A204.1 (cell line): Measurements from ENCODE around the gene TSC2.
"Not testable (repeated sequence)": the region's sequence is repeated elsewhere in the genome, so short reads cannot be mapped to it uniquely, and the experiment has no call there.

Source experiments
- FAIRE-seq: peaks from 2 replicates; lab custom pipeline; 2012; peaks lifted over from hg19 to GRCh38; lab: Jason Lieb, UNC

The TSC2 gene

GRCh38 chr16:2031081-2031577 lies 16.7 kb upstream of the TSC2 start:
- FAIRE-seq = no peak

DNA sequence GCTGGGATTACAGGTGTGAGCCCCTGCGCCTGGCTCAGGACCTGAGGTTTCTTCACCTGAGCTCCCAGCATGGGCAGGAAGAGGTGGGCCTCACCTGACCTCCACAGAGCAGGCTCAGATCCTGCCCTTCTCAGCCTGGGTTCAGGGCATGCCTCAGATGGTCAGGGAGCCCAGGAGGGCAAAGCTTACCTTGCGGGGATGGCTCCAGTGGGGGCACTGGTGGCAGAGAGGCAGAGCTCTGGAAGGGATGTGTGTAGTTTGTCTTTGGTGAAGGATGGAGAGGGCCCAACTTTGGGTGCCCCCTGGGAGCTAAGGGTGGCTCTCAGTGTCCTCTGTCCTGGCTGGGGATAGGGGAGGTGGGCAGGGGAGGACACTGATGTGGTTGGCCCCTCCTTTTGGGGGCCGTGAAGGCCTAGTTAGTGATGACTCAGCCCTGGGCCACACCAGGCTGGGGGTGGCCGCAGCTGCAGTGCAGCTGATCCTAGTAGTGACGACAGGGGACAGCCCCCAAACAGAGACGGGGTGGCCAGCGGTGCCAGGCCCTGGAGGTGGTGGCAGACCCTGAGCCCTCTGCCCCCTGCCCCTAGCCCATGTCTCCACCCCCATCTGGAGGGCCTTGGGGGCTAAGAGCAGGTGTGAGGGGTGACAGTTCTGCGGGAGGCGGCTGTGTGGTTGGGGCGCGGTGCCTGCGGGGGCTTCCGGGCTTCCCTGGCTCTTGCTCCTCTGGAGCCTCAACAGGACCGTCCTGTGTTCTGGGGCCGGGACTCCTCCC lies 15.3 kb upstream of the TSC2 start:
- no peak for FAIRE-seq

GRCh38 chr16:2033057-2033908 lies 14.5 kb upstream of the TSC2 start:
- FAIRE-seq = no peak

- not testable (repeated sequence) for FAIRE-seq
Measured at GRCh38 chr16:2033909-2034695, 13.7 kb upstream of the TSC2 start.

DNA sequence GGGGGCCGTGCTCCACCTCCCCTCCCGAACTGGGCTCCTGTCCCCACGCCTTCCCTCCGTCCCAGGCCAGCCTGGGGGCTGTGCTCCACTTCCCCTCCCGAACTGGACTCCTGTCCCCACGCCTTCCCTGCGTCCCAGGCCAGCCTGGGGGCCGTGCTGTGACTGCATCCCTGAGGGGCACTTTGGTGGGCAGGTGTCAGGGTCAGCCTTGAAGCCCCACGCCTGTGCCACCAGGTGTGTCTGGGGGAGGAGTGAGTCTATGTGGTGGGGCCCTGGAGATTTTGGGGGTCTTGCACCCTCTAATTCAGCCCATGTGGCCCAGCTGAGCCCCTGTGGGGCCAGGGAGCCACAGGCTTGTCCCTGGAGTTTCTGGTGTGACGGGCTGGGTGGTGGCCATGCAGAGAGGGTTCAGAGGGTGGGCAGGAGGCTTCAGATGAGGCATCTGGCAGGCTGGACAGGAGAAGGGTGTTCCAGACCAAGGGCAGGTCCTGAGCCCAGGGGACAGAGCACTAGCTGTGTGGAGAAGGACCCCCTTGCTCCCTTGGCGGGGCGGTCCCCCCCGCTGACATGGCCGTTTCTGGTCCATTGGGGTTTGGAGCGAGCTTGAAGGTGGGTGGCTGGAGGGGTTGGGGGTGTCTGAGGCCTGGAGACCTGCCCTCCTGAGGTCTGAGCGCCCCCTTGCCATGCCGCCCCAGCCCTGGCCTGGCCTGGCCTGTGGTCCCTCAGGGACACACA lies 12.9 kb upstream of the TSC2 start:
- no peak for FAIRE-seq

GRCh38 chr16:2035431-2036199 lies 12.2 kb upstream of the TSC2 start:
- FAIRE-seq = no peak

GRCh38 chr16:2036200-2036966 lies 11.4 kb upstream of the TSC2 start:
- FAIRE-seq = no peak

DNA sequence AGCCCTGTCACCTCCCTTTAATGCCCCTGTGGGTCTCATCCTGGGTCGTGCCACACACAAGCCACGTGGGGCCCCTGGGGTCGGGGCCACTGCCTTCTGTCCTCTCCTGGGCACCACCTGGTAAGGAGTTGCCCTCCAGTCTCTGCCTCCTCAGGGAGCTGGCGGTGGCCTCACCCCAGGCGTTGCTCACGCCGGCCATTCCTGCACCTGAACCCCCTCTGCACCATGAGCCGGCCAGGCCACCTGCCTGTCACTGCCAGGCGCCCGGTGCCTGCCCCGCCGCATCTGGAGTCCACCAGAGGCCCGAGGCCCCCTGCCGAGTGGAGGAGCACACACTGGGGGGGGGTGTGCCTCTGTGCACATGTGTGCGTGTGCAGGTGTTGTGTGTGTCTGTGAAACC lies 10.7 kb upstream of the TSC2 start:
- no peak for FAIRE-seq

GRCh38 chr16:2037647-2038381 lies 10.0 kb upstream of the TSC2 start:
- no peak for FAIRE-seq

GRCh38 chr16:2038382-2039231 lies 9.2 kb upstream of the TSC2 start:
- FAIRE-seq = no peak

DNA sequence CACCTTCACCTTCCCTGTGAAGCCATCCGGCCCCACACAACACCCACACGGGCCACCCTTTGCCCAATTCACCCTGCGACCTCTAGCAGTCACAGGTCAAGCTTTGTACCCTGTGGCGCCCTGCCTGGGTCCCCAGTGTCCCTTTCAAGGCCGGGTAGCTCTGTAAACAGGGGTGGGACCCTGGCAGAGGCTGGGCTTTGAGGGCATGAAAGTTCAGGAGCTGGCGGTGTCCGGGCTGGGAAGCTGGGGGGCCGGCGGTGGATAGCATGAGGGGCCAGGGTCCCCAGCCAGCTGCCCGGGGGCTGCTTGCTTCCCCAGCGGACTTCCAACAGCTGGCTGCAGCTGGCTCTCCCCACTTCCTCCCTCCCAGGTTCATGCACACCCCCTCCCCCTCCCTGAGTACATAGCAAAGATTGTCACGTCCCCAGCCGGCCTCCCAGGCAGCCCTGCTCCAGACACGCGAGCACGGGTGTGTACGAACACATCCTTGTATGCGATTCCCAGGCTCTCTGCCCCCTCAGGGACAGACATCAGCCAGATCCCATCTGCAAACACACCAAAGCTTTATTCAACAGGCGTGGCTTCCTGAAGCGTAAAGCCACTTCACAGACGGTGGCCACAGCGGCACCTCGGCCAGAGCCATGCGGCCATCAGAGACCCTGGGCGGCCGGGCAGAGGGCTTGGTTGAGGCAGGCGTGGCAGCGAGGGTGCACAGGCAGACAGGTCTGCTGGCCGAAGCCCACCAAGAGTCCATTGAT lies 8.3 kb upstream of the TSC2 start:
- FAIRE-seq = no peak

DNA sequence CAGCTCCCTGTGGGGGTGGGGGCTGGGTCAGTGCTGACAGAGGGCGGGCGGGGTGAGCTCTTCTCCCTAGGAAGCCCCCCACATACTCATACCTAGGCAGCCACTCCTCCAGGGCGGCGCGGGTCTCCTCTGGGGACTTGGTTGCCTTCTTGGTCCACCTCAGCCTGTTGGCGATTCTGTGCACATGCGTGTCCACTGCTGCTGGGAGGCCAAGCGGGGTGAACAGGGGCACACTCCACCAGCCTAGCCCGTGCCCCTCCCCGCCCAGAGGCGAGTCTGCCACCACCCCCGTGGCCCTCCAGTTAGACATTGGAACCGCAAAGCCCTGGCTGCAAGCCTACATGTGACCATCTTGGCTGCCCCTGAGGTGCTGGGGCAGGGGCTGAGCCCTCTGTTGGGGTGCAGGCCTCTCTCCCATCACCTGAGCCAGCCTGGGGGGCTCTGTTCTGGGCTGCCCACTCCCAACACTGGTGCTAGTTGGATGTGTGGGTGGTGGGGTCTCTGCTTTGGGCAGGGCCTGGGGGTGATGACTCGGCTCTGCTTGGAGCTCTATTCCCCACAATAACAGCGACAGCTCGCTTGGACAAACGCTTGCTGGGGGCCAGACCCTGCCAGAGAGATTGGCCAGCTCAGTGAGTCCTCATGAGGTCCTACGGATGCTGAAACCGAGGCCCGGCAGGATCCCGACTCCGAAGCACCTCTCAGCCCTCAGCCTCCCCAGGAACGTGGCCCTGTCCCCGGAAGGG lies 7.6 kb upstream of the TSC2 start:
- FAIRE-seq = no peak

- no peak for FAIRE-seq
Measured at GRCh38 chr16:2040787-2041522, 6.8 kb upstream of the TSC2 start.

GRCh38 chr16:2042171-2042985 lies 5.4 kb upstream of the TSC2 start:
- FAIRE-seq = no peak

DNA sequence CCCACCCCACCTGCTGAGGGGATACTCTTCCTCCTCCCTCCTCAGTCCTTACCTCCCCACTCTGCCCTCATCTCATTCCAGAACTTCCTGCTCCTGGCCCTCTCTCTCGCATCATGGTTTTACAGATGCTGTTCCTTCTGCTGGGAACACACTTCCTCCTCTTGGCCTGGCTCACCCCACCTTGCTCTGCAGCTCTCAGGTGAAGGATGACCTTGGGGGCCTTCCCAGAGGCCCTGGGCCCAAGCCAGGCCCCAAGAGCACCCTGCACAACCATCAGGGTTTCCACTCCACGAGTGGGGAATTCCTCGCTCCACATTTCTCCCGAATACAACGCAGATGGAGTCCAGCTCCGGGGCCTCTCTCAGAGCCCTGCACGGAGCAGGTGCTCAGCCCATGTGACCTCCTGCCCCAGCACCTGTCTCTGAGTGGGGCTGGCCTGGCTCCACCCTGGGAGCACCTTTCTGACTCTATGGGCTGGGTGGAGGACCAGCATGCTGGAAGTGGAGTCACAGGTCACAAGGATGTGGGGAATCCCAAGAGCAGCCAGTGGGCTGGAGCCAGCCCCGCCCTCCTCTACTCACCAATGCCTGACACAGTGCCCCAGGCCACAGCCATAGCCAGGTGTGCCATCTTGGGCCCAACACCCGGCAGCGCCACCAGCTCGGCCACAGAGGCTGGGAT lies 4.7 kb upstream of the TSC2 start:
- FAIRE-seq = no peak
